Glomerular endothelial cell (primary cell): Measurements from ENCODE around the gene HCFC1R1. TPM values are rescaled to one million over a fixed set of nuclear protein-coding genes. Genes with fewer than 3 reads are reported as not detected.
"Not testable (repeated sequence)": the region's sequence is repeated elsewhere in the genome, so short reads cannot be mapped to it uniquely, and the experiment has no call there.

Experiments used
- DNase-seq: peaks from one replicate; pipeline ENCODE4 v3.0.0-alpha.2; 2011; ENCODE audit warnings: low read depth, low spot score; ENCODE audit errors: extremely low read depth
- total RNA-seq: library from RNA; depleted of rRNA; stranded (reverse); fragments of >200 nt; gene quantifications from 2 replicates; pipeline ENCODE4 v1.2.3, GENCODE V29; 2015

HCFC1R1 gene
- total RNA-seq, 1 donor from 2014 or later, result 24.7 TPM

- no peak for DNase-seq
Observed at GRCh38 chr16:3057181-3058138, 33.7 kb upstream of the HCFC1R1 start.

DNA sequence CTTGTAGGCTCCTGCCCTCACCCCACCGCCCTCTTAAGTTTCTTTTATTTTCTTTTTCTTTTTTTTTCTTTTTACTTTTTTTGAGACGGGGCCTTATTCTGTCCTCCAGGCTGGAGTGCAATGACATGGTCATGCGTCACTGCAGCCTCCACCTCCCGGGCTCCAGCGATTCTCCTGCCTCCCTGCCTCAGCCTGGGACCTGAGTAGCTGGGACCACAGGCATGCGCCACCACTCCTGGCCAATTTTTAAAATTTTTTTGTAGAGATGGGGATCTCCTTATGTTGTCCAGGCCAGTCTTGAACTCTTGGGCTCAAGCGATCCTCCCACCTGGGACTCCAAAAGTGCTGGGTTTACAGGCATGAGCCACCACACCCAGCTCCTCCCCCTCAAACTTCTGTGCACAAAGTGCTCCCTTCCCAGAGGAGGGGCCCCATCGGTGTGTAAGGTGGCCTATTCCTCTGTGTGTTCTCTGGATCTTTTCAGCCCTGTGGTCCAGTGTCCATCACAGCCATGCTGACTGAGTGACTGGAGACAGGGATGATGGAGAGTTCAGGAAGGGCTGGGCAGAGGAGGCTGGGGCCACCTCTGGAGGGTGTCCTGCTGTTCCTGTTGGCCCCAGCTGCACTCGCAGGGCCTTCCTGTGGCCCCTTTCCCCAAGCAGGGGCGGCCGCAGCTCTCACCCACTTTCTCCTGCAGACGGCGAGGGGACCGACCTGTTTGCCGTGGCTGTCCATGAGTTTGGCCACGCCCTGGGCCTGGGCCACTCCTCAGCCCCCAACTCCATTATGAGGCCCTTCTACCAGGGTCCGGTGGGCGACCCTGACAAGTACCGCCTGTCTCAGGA lies 32.8 kb upstream of the HCFC1R1 start:
- no peak for DNase-seq

DNA sequence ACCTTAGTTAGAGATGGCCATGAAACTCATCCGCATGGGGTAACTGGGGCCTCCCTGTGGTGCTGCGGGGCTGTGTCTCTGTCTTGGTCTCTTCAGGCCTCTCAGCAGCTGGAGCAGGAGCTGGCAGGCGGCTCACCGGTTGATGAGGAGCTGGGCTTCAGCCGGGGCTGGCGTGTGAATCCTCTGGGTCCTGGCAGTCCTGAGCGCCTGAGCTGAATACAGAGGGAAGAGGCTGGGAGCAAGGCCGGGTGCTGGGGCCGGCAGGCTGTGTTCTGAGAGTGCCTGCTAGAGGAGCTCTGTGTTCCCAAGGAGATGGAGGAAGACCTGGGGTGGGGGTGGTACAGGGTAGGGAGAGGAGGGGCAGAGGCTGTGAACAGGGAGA lies 32.0 kb upstream of the HCFC1R1 start:
- not testable (repeated sequence) for DNase-seq

DNA sequence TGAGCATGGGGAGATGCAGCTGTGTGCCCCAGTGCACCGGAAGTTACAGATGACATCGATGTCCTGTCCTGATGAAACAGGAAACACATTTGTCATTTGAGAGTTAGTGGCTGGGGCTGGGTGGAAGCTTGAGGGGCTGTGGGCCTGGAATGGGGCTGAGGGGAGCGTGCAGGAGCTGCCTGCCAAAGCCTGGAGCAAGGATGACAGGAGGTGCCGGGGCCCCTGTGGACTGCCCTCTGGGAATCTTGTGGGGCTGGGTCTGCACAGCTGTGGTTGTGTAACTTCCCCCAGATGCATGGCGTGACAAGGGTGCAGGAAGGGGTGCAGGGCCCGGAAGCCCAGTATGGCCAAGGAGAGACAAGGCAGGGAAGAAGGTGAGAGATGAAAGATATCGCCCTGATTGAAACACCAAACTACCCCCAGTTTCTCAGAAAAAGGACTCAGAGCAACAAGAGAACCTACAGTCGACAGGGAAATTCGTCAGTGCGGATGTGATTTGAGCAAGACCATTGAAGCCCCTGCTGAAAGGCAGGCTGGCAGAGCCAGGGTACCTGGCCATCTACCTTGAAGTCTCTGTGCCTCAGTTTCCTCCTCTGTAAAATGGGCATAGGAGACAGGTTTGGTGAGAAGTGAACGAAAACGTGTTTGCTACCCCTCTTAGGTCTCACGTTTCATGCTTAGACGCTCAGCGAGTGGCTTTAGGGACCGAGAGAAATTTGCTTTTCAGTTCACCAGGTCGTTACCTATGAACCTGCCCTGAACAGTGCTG lies 31.4 kb upstream of the HCFC1R1 start:
- DNase-seq, result no peak

DNA sequence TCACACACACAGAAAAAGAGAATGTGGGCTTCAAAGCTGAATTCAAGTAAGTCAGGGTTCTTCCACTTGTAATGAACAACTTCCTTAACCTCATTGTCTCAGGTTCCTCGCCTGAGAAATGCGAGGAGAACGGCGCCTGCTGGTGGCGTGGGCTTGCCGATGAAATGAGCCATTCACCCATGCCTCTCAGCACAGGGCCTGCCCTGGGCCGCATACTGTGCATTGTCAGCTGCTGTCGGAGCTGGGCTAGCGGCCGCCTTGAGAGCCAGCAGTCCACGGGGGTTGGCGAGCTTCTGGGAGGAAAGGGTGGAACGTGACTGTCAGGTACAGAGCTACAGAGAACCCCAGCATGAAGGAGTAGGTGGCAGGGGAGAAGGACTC lies 29.6 kb upstream of the HCFC1R1 start:
- not testable (repeated sequence) for DNase-seq

DNA sequence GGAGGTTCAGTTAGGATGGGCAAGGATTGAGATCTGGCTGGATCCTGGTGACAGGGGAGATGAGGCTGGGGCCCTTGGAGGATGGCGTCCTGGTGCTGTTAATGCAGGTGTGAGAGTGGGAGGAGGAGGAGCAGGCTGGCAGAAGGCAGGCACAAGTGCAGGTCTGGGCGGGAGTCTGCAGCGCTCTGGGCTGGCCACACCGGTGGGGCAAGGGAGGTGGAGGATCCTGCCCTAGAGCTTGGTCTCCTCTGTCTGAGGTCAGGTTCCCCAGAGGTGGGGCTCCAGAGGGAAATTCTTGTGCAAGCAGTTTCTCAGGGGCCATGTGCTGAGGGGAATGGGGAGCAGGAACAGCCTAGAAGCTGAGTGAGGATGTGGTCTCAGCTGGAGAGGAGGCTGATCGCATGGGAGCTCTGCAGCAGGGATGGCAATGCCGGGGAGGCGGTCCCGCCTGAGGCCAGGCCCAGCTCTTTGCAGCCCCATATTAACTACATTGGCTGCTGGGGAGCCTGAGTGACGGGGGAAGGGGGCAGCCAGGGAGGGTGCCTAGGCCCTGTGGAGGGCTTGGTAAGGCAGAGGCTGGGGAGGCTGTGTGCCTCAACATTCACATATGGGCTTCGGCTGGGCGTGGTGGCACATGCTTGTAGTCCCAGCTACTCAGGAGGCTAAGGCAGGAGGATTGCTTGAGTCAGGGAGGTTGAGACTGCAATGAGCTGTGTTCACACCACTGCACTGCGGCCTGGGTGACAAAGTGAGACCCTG lies 29.0 kb upstream of the HCFC1R1 start:
- not testable (repeated sequence) for DNase-seq

GRCh38 chr16:3051494-3051893 lies 27.8 kb upstream of the HCFC1R1 start:
- no peak for DNase-seq

DNA sequence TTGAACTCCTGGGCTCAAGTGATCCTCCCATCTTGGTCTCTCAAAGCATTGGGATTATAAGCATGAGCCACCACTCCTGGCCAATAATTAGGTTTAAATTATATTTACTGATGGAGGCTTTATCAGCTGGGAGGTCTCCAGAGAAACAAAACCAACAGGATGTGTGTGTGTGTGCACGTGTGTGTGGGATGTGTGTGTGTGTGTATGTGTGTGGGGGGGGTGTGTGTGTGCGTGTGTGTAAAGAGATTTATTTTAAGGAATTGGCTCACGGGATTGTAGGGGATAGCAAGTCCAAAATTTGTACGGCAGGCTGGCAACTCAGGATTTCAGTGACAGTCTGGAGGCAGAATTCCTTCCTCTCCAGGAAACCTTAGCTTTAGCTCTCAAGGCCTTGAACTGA lies 27.3 kb upstream of the HCFC1R1 start:
- no peak for DNase-seq

- no peak for DNase-seq
Observed at GRCh38 chr16:3050487-3050886, 26.7 kb upstream of the HCFC1R1 start.

GRCh38 chr16:3049921-3050481 lies 26.3 kb upstream of the HCFC1R1 start:
- DNase-seq, result no peak

DNA sequence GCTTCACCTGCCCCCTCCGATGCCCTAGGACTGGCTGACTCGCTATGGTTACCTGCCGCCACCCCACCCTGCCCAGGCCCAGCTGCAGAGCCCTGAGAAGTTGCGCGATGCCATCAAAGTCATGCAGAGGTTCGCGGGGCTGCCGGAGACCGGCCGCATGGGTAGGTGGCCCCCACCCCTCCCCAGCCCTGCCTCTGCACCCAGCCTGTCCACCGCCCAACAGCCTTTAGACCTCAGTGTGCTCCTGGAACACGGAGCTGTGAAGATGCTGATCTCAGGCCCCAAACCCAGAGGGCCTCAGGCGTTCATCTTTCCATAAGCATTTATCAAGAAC lies 23.6 kb upstream of the HCFC1R1 start:
- DNase-seq, result no peak

GRCh38 chr16:3046641-3047386 lies 23.1 kb upstream of the HCFC1R1 start:
- DNase-seq, result no peak

GRCh38 chr16:3045758-3046640 lies 22.3 kb upstream of the HCFC1R1 start, which contains the start of gene MMP25:
MMP25 (plus strand) TSS chr16:3046561; CDS start chr16:3046918, 357 bp downstream.
- DNase-seq, result no peak

GRCh38 chr16:3044708-3045107 lies 21.0 kb upstream of the HCFC1R1 start:
- DNase-seq, result no peak

- DNase-seq, result no peak
Observed at GRCh38 chr16:3042376-3042775, 18.6 kb upstream of the HCFC1R1 start.

DNA sequence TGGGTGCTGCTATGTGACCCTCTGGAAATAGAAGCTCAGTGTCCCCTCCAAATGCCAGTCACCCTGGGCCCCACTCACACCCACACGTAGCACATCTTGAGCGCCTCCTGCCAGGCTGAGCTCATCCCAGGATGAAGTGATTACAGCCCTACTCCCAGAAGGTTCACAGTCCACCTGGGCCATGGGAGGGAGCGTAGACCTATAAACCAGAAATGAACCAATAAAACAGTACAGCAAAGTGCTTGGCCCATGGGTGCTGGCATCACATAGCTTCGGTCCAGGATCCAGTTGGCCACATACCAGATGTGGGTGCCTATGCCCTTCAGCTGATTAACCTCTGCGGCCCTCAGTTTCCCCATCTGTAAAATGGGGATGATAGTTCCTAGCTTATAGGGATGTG lies 15.2 kb upstream of the HCFC1R1 start:
- DNase-seq, result no peak

DNA sequence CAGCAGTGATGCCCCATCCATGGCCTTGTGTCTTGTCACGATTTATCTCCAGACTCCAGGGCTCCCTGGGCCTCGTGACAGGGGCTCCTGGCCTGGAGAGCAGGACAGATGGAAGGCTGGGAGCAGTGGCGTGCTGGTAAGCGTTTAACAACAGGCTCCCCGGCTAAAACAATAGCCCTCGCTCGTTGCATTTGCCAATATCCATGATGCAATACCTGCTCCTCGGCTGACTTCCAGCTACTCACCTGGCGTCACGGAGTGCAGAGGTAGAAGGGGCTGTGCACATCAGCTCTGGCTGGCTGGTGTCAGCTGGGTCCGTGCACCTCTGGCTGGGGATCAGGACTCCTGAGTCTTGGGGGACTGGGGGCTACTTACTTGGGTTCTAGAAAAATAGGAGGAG lies 14.5 kb upstream of the HCFC1R1 start:
- DNase-seq, result no peak

DNA sequence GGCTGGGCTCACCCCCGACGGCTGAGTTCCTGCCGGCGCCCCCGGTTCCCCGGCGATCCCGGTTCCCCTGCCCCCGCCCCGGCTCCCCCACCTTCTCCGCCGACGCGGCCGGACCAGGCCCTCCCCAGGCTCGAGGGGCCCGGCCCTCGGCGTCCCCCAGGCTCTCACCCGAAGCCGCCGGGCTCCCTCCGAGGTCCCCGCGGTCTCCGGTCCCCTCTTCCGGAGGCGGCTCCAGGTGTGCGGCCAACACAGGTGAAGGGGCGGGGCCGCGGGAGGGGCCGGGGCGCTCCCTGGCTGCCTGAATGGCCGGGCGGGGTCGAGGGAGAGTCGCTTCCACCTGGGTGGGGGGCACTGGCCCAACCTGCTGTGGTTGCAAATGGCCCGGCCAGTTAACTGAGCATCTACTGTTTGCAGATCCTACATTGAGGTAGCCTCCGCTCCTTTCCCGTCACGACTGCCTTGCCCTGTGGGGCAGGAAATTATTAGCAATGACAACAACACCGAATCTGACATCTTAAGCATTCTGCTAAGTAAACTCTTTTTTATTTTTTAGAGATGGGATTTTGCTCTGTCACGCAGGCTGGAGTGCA lies 13.1 kb upstream of the HCFC1R1 start, which contains the start of gene BICDL2:
Gene BICDL2, minus strand, starts transcription at position 219 of the 590 bp plus-strand sequence. CDS start 1,448 bp downstream, outside the sequence.
- no peak for DNase-seq
